DOHH2 (cell line): ENCODE data around the gene CBX4.

Experiments
- H3F3A ChIP-seq: fragments of 200-600 bp; sonication (generic), shearing (Covaris generic); 2 replicates; pipeline ENCODE4 v1.6.0; 2016; ENCODE audit warnings: antibody characterized with exemption, mild to moderate bottlenecking; ENCODE audit not compliant: control insufficient read depth, insufficient read depth
- H3K27ac ChIP-seq: fragments of 200-600 bp; sonication (generic); 2 replicates; pipeline ENCODE4 v1.5.1; 2014; ENCODE audit warnings: low read depth, mild to moderate bottlenecking, low read length, moderate library complexity
- H3K27me3 ChIP-seq: fragments of 200-600 bp; sonication (generic); 2 replicates; pipeline ENCODE4 v1.6.1; 2014; ENCODE audit warnings: mild to moderate bottlenecking, low read length, mixed read lengths; ENCODE audit not compliant: control insufficient read depth
- H3K36me3 ChIP-seq: fragments of 200-600 bp; sonication (generic); 2 replicates; pipeline ENCODE4 v1.6.1; 2014; ENCODE audit warnings: mild to moderate bottlenecking, low read length, moderate library complexity, mixed read lengths; ENCODE audit not compliant: control insufficient read depth
- H3K4me1 ChIP-seq: fragments of 200-600 bp; sonication (generic); 2 replicates; pipeline ENCODE4 v1.6.1; 2014; ENCODE audit warnings: mild to moderate bottlenecking, low read length, mixed read lengths; ENCODE audit not compliant: control insufficient read depth
- H3K4me2 ChIP-seq: fragments of 200-600 bp; sonication (generic); 2 replicates; pipeline ENCODE4 v1.6.0; 2014; ENCODE audit warnings: mild to moderate bottlenecking, low read length, moderate library complexity
- H3K4me3 ChIP-seq: fragments of 200-600 bp; sonication (generic); 2 replicates; pipeline ENCODE4 v1.5.1; 2014; ENCODE audit warnings: mild to moderate bottlenecking, low read length, mixed read lengths
- H3K79me2 ChIP-seq: fragments of 200-600 bp; sonication (generic); 2 replicates; pipeline ENCODE4 v1.6.1; 2014; ENCODE audit warnings: mild to moderate bottlenecking, low read length, mixed read lengths; ENCODE audit not compliant: control insufficient read depth
- H3K9me2 ChIP-seq: fragments of 200-600 bp; sonication (generic); replicated peaks from 2 replicates; pipeline ENCODE4 v1.6.1; 2014; ENCODE audit warnings: mild to moderate bottlenecking, low read length, mixed read lengths; ENCODE audit not compliant: control insufficient read depth
- H3K9me3 ChIP-seq: fragments of 200-600 bp; sonication (generic); 2 replicates; pipeline ENCODE4 v1.6.1; 2014; ENCODE audit warnings: antibody characterized with exemption, low read length, mixed read lengths; ENCODE audit not compliant: control insufficient read depth, insufficient read depth
- H4K20me1 ChIP-seq: fragments of 200-600 bp; sonication (generic); 2 replicates; pipeline ENCODE4 v1.6.0; 2014; ENCODE audit warnings: low read depth, mild to moderate bottlenecking, antibody characterized with exemption, low read length, moderate library complexity; ENCODE audit not compliant: control insufficient read depth, insufficient read depth
- EZH2phosphoT487 ChIP-seq: fragments of 200-600 bp; sonication (generic); IDR thresholded peaks from 2 replicates; pipeline ENCODE4 v1.6.1; 2017; ENCODE audit warnings: borderline replicate concordance, mild to moderate bottlenecking, antibody characterized with exemption, low read length, moderate library complexity, mixed read lengths
- TF ChIP-seq, protein P1 (sequence below): fragments of 200-600 bp; sonication (generic); IDR thresholded peaks from one replicate; pipeline ENCODE4 v1.5.1; 2014; ENCODE audit warnings: antibody characterized with exemption, mild to moderate bottlenecking, low read depth, low read length; ENCODE audit not compliant: poor library complexity, severe bottlenecking

Gene CBX4

DNA sequence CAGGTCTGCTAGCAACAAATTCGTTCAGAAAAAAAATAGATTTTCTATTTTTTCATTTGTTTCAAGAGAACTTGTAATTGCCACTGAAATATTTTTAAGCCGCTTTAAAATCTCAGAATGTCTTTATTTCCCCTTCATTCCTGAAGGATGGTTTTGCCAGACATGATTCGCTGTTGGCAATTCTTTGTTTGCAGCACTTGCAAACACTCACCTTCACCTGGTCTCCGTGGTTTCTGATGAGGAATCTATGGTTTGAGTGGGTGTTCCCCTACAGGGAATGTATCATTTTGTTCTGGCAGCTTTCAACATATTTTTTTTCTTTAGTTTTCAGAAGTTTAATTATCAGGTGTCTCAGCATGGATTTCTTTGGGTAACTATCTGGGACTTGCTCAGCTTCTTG is 36.3 kb upstream of the CBX4 start:
- H3K36me3 ChIP-seq = no peaks in the 10 kb centered on the region
- H3K27ac ChIP-seq = no peak overlapping the region
- H3K4me2 ChIP-seq = no peak overlapping the region
- H3K27me3 ChIP-seq = peaks cover 3% of the 10 kb centered on the region; the same call in 1 of the 2 replicates
- no peaks in the 10 kb centered on the region for H4K20me1 ChIP-seq
- H3K9me3 ChIP-seq = no peaks in the 10 kb centered on the region
- H3K79me2 ChIP-seq = no peaks in the 10 kb centered on the region
- H3F3A ChIP-seq = no peaks in the 10 kb centered on the region
- no peaks in the 10 kb centered on the region for H3K9me2 ChIP-seq
- no peak overlapping the region for H3K4me3 ChIP-seq
- no peaks in the 10 kb centered on the region for H3K4me1 ChIP-seq
- TF ChIP-seq, protein P1, sequence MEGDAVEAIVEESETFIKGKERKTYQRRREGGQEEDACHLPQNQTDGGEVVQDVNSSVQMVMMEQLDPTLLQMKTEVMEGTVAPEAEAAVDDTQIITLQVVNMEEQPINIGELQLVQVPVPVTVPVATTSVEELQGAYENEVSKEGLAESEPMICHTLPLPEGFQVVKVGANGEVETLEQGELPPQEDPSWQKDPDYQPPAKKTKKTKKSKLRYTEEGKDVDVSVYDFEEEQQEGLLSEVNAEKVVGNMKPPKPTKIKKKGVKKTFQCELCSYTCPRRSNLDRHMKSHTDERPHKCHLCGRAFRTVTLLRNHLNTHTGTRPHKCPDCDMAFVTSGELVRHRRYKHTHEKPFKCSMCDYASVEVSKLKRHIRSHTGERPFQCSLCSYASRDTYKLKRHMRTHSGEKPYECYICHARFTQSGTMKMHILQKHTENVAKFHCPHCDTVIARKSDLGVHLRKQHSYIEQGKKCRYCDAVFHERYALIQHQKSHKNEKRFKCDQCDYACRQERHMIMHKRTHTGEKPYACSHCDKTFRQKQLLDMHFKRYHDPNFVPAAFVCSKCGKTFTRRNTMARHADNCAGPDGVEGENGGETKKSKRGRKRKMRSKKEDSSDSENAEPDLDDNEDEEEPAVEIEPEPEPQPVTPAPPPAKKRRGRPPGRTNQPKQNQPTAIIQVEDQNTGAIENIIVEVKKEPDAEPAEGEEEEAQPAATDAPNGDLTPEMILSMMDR = no peak
- no peak for TF ChIP-seq EZH2phosphoT487

DNA sequence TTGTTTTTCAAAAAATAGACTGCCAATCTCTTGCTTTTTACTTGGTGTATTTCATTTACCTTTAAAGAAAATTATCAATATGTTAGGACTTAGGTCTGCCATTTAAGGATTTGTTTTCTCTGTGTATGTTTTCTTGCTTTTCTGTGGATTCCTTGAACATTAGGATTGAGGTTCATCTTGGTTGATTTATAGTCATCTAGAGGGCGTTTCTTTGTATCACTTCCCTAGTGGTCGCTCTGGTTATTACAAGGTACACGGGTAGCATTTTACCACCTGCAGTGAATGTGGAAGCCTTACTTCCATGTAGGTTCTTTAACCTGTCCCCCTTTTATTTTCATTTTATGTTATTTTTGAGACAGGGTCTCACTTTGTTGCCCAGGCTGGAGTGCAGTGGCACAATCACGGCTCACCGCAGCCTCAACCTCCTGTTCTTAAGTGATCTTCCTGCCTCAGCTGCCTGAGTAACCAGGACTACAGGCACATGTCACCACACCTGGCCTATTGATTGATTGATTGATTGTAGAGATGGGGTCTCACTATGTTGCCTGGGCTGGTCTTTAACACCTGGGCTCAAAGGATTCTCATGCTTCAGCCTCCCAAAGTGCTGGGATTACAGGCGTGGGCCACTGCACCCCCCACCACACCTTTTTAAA is 35.2 kb upstream of the CBX4 start:
- no peaks in the 10 kb centered on the region for H3K36me3 ChIP-seq
- no peak overlapping the region for H3K4me2 ChIP-seq

DNA sequence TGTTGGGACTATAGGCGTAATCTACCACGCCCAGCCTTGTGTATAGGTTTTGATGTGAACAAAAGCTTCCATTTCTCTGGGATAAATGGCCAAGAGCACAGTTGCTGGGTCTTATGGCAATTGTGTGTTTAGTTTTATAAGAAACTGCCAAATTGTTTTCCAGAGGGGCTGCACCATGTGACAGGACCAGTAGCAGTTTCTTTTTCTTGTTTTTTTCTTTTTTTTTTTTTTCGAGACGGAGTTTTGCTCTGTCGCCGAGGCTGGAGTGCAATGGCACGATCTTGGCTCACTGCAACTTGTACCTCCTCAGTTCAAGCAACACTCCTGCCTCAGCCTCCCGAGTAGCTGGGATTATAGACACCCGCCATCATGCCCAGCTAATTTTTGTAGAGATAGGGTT is 34.3 kb upstream of the CBX4 start:
- Histone ChIP-seq H3K4me1 (no peaks in the 10 kb centered on the region), H3K4me2 (no peak overlapping the region), H3K27ac (no peak overlapping the region), H3K4me3 (no peak overlapping the region), H3K36me3 (no peaks in the 10 kb centered on the region), H3K9me3 (no peaks in the 10 kb centered on the region), H3F3A (no peaks in the 10 kb centered on the region), H4K20me1 (no peaks in the 10 kb centered on the region), H3K9me2 (no peaks in the 10 kb centered on the region), H3K27me3 (peaks cover 3% of the 10 kb centered on the region; the same call in 1 of the 2 replicates), H3K79me2 (no peaks in the 10 kb centered on the region)
- TF ChIP-seq EZH2phosphoT487 = no peak
- TF ChIP-seq, protein P1 = no peak

More for the DNA sequence above, 35.2 kb upstream of the CBX4 start:
- Histone ChIP-seq H4K20me1 (no peaks in the 10 kb centered on the region), H3F3A (no peaks in the 10 kb centered on the region), H3K9me3 (no peaks in the 10 kb centered on the region), H3K4me1 (no peaks in the 10 kb centered on the region), H3K9me2 (no peaks in the 10 kb centered on the region), H3K27ac (no peak overlapping the region), H3K4me3 (no peak overlapping the region), H3K79me2 (no peaks in the 10 kb centered on the region), H3K27me3 (peaks cover 3% of the 10 kb centered on the region; the same call in 1 of the 2 replicates)
- no peak for TF ChIP-seq EZH2phosphoT487
- TF ChIP-seq, protein P1 = peak; percentile 69
